Skeletal muscle tissue (tissue), 4 donors: ENCODE results near the gene NIPAL3. TPM values are rescaled to one million over a fixed set of nuclear protein-coding genes. Genes with fewer than 3 reads are reported as not detected.

Source experiments
- H3K27ac ChIP-seq: one replicate; pipeline ENCODE4 v1.7.0; 2013; ENCODE audit warnings: mild to moderate bottlenecking, low read depth, low read length, inconsistent platforms
- H3K27me3 ChIP-seq, 3 donors: one replicate each; pipeline ENCODE4 v1.7.0; 2013; ENCODE audit warnings: low read length in 3 of 3; ENCODE audit not compliant: control insufficient read depth in 3 of 3, insufficient read depth in 3 of 3
- H3K36me3 ChIP-seq, 3 donors: one replicate each; pipeline ENCODE4 v1.7.0; 2013; ENCODE audit warnings: low read length in 3 of 3; ENCODE audit not compliant: control insufficient read depth in 3 of 3, insufficient read depth in 3 of 3
- H3K4me1 ChIP-seq, 3 donors: one replicate each; pipeline ENCODE4 v1.7.0; 2013; ENCODE audit warnings: low read length in 3 of 3, mild to moderate bottlenecking in 3 of 3; ENCODE audit not compliant: control insufficient read depth in 3 of 3, insufficient read depth in 3 of 3
- H3K4me3 ChIP-seq, 3 donors: one replicate each; pipeline ENCODE4 v1.7.0; 2013; ENCODE audit warnings: low read length in 3 of 3
- H3K9ac ChIP-seq, 3 donors: one replicate each; pipeline ENCODE4 v1.7.0; 2013; ENCODE audit warnings: low read length in 3 of 3, mild to moderate bottlenecking in 3 of 3, moderate library complexity in 2 of 3, low read depth in 1 of 3
- H3K9me3 ChIP-seq, 3 donors: one replicate each; pipeline ENCODE4 v1.7.0; 2013; ENCODE audit warnings: low read length in 3 of 3; ENCODE audit not compliant: control insufficient read depth in 3 of 3
- total RNA-seq: library from RNA; depleted of rRNA; stranded (reverse); fragments of >200 nt; gene quantifications from one replicate; pipeline ENCODE4 v1.2.3, GENCODE V29; 2014
- donor health status: Osteomylitis.

The NIPAL3 gene
- total RNA-seq, 1 donor from 2014 or later, result 3.7 TPM

DNA sequence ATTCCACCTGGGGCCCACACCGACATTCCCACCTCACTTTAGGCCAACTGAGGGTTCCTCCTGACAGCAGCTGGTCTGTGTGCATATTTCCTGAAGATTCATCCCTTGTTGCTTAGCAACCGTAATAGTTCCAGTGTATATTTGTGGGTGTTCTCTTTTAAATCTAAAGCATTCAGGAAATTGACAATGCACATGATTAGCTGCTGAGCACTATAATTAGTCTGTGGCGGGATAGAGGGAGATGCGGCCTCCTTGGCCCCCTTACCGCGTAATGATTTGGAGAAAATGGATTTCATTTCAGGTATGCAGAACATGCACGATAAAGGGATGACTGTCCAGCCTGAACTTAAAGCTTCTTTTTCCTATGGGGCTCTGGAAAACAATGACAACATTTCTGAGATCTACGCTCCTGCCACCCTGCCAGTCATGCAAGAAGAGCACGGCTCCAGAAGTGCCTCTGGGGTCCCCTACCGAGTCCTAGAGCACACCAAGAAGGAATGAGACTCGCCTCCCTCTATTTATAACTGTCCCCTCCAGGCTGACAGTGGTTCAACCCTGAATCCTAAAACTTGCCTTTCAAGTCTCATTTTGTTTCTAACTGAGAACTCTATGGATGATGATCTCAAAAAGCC is 53.2 kb downstream of the NIPAL3 start:
- Histone ChIP-seq H3K27ac (no peak overlapping the region), H3K27me3 (no peaks in the 10 kb centered on the region), H3K4me1 (no peaks in the 10 kb centered on the region), H3K4me3 (no peak overlapping the region), H3K9me3 (peaks cover 0 to 2% (median 0%) of the 10 kb centered on the region in 3 donors), H3K36me3 (peaks cover 0 to 8% (median 0%) of the 10 kb centered on the region in 3 donors), H3K9ac (no peak overlapping the region)

DNA sequence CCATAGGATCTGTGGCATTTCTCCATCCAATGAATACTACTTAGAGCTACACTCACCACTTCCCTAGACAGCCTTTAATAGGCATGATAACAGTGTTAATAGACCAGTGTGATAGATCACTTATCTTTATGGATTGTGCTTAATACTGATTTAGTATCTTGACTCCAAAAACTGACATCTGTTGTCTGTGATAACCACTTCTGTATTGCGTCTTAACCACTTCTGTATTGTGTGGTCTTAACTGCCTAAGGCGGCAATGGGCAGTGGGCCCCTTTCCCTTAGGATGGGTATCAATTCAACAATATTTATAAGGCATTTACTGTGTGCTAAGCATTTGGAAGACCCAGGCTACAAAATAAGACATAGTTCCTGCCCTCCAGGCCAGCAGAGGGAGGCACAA is 55.0 kb downstream of the NIPAL3 start:
- Histone ChIP-seq H3K9ac (no peak overlapping the region), H3K4me3 (no peak overlapping the region), H3K27me3 (no peaks in the 10 kb centered on the region), H3K27ac (no peak overlapping the region), H3K36me3 (peaks cover 0 to 5% (median 0%) of the 10 kb centered on the region in 3 donors), H3K9me3 (peaks cover 0 to 2% (median 0%) of the 10 kb centered on the region in 3 donors), H3K4me1 (no peaks in the 10 kb centered on the region)

DNA sequence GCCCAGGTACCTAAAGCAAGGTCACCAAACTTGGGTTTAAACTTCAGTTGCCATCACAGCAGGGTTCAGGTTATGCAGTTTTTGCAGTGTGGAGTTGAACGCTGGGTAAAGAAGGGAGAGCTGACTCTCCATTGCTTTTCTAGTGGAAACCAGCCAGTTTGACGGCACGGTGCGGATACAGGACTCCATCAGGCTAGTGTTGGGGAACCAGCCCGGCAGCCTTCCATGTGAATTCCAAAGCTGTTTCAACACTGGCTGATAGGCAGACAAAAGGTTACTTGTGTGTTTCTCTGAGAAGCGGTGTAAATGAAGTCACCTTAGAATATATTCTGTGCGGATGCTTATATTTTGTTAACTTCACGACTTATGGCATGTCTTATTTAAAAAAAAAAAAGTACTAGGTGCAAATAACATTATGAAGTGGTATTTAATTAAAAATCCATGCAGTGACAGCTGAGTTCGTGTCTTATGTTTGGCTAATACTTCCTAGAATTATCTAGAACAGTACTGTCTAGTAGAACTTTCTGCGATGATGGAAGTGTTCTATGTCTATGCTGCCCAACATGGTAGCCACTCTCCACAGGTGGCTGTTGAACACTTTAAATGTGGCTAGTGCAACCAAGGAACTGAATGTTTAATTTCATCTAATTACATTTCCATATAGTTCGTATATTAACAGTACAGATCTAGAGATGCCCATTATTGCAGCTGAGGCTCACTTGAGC is 57.1 kb downstream of the NIPAL3 start:
- Histone ChIP-seq H3K4me3 (no peak overlapping the region), H3K27me3 (no peaks in the 10 kb centered on the region), H3K9me3 (peaks cover 0 to 2% (median 0%) of the 10 kb centered on the region in 3 donors), H3K9ac (no peak overlapping the region), H3K36me3 (peaks cover 0 to 4% (median 0%) of the 10 kb centered on the region in 3 donors), H3K4me1 (no peaks in the 10 kb centered on the region), H3K27ac (no peak overlapping the region)

DNA sequence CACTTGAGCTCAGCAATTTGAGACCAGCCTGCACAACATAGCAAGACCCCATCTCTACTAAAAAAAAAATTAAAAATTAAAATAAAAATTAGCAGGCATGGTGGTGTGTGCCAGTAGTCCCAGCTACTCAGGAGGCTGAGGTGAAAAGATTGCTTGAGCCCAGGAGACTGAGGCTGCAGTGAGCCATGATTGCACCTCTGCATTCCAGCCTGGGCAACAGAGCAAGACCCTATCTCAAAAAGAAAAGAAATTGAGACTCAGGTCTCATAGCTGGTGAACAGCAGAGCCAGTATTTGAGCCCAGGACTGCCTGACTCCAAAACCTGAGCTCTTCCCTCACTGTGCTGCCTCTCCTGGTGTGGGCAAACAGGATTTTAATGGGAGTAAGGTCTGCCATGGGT is 58.6 kb downstream of the NIPAL3 start:
- Histone ChIP-seq H3K4me1 (no peaks in the 10 kb centered on the region), H3K4me3 (no peak overlapping the region), H3K9me3 (peaks cover 0 to 2% (median 0%) of the 10 kb centered on the region in 3 donors), H3K9ac (no peak overlapping the region), H3K36me3 (no peaks in the 10 kb centered on the region), H3K27me3 (no peaks in the 10 kb centered on the region), H3K27ac (no peak overlapping the region)

DNA sequence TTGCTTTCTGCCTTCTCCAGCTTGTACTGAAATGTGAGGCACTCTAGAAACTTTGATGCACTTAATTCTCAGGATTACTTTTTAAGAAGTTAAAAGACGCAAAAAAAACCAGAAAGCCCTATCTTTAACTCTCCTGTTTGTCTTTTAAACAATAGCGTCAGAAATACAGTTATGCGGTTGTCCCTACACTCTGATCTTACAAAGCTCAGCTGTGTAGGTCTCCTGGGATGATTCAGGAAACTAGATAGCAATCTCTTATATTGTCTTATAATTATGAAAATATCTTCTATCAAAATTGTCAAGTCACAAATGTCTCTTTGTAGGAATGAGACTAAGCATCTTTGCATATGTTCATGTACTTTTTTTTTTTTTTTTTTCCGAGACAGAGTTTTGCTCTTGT is 60.1 kb downstream of the NIPAL3 start:
- Histone ChIP-seq H3K4me1 (no peaks in the 10 kb centered on the region), H3K36me3 (no peaks in the 10 kb centered on the region), H3K4me3 (no peak overlapping the region), H3K27ac (no peak overlapping the region), H3K27me3 (no peaks in the 10 kb centered on the region), H3K9me3 (no peaks in the 10 kb centered on the region), H3K9ac (no peak overlapping the region)

DNA sequence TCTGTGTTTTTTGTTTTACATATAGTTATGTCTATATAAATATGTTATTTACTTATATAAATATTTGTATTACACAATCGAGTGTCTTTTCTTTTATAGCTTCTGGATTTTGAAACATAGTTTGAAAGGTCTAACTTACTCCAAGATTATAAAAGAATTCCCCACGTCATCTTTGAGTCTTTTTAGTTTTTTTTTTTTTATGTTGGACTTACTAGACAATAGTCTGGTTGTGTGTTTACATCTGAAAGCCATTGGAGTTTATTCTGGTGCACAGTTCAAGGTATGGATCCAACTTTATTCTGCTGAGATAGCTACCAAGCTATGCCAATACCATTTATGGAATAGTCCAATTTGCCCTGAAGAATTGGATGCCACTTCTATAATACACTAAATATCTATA is 61.0 kb downstream of the NIPAL3 start:
- Histone ChIP-seq H3K9ac (no peak overlapping the region), H3K9me3 (no peaks in the 10 kb centered on the region), H3K4me1 (no peaks in the 10 kb centered on the region), H3K27me3 (no peaks in the 10 kb centered on the region), H3K36me3 (no peaks in the 10 kb centered on the region), H3K27ac (no peak overlapping the region), H3K4me3 (no peak overlapping the region)

DNA sequence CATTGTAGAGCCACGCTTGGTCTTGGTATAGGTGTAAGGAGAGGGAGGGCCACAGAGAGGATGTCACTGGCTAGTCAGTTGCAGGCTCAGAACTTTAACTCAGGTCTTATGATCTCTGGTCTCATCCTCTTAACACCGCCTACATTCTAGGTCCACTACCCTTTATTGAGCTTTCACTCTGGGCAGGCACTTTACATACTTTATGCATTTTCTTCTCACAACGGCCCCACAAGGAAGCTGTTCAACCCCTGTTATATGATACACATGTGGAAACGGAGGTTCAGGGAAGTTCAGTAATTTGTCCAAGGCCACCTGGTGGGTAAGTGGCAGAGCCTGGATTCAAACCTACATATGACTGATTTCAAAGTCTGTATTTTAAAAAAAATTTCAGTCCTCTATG is 61.7 kb downstream of the NIPAL3 start:
- H3K36me3 ChIP-seq, result no peaks in the 10 kb centered on the region
- H3K9me3 ChIP-seq, result no peaks in the 10 kb centered on the region
- no peaks in the 10 kb centered on the region for H3K4me1 ChIP-seq
- no peak overlapping the region for H3K27ac ChIP-seq
- no peaks in the 10 kb centered on the region for H3K27me3 ChIP-seq
- no peak overlapping the region for H3K9ac ChIP-seq
- H3K4me3 ChIP-seq, result no peak overlapping the region

DNA sequence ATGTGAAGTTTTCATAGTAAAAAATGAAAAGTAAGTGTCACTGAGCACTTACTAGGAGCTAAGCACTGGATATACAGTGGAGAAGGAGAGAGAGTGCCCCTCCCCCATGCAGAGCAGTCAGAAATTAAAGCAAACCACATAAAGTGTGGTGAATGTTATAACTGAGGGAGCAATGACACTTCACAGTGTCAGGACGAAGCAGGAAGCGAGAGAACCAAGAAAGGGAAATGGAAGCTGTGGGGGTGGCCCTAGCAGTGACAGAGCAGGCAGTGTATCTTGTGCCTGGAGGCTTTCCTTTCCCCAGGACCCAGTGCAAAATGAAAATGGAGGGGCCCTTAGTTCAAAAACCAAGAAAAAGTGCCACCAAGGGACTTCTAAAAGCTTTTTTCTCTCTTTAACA is 65.5 kb downstream of the NIPAL3 start:
- no peak overlapping the region for H3K9ac ChIP-seq

DNA sequence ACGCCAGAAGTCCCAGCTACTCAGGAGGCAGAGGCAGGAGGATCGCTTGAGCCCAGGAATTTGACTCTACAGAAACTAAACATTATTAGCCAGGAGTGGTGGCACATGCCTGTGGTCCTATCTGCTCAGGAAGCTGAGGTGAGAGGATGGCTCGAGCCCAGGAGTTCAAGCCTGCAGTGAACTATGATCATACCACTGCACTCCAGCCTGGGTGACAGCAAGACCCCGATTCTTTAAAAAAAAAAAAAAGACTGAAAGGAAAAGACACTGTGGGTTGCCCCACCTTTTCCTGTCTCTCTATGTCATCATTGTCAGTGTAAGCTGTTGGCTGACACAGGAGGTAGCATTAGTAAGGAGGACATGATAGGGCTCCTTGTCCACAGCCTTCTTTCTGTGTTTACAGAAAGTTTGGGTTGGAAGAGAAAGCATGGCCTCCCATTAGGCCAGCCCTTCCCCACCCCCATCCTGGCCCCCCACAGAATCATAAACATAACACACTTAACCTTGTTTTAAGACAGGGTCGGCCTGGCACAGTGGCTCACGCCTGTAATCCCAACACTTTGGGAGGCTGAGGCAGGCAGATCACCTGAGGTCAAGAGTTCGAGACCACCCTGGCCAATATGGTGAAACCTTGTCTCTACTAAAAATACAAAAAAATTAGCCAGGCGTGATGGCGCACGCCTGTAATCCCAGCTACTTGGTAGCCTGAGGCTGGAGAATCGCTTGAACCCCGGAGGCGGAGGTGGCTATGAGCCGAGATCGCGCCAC is 66.4 kb downstream of the NIPAL3 start:
- H3K27ac ChIP-seq, result no peak overlapping the region
- no peaks in the 10 kb centered on the region for H3K36me3 ChIP-seq
- H3K9ac ChIP-seq, result no peak overlapping the region
- no peak overlapping the region for H3K4me3 ChIP-seq
- H3K9me3 ChIP-seq, result no peaks in the 10 kb centered on the region
- H3K27me3 ChIP-seq, result no peaks in the 10 kb centered on the region
- no peaks in the 10 kb centered on the region for H3K4me1 ChIP-seq

More for the DNA sequence above, 65.5 kb downstream of the NIPAL3 start:
- Histone ChIP-seq H3K4me1 (no peaks in the 10 kb centered on the region), H3K9me3 (no peaks in the 10 kb centered on the region), H3K36me3 (no peaks in the 10 kb centered on the region), H3K27ac (no peak overlapping the region), H3K27me3 (no peaks in the 10 kb centered on the region), H3K4me3 (no peak overlapping the region)

DNA sequence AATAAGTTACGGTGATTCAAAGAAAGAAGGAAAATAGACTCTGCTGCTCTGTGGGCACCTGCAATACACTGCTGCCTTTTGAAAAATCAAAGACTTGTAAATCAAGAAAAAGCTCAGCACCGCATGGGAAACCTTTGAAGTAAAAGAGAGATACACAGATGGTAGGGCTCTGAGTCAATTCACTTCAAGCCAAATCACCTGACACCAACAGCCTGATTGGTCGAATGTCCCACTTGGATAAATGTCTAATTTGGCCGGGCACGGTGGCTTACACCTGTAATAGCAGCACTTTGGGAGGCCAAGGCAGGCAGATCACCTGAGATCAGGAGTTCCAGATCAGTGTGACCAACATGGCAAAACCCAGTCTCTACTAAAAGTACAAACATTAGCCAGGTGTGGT is 67.8 kb downstream of the NIPAL3 start:
- no peak overlapping the region for H3K9ac ChIP-seq
- no peaks in the 10 kb centered on the region for H3K4me1 ChIP-seq
- no peak overlapping the region for H3K4me3 ChIP-seq
- H3K9me3 ChIP-seq, result no peaks in the 10 kb centered on the region
- H3K36me3 ChIP-seq, result no peaks in the 10 kb centered on the region
- no peaks in the 10 kb centered on the region for H3K27me3 ChIP-seq
- no peak overlapping the region for H3K27ac ChIP-seq
